ENCODE results near the gene XPNPEP1.

Gene XPNPEP1

DNA sequence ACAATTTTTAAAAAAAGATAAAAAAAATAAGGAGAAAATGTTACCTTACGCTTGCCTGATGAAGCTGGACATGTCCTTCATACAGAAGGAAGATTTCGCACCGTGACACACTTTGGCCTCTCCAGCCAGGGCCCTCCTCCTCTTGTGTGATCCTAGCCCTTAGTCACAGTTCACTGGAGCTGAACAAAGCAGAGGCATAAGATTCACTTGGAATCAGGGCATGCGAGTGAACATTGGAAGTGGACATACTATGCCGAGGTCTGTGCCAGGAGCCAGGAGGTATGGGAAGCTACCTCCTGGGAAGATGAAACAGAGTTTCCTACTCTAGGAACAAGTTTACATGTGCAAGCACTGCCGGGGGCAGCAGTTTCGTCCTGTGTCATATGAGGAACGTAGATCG, 91.5 kb downstream of the XPNPEP1 start:
- Histone ChIP-seq H3K27me3 (no peaks in the 10 kb centered on the region), H4K20me1 (no peaks in the 10 kb centered on the region), H3K9ac (no peak overlapping the region), H3K36me3 (no peaks in the 10 kb centered on the region), H3K27ac (no peak overlapping the region), H3K4me3 (no peak overlapping the region), H3K4me1 (no peaks in the 10 kb centered on the region), H3K4me2 (no peak overlapping the region), H3K9me3 (replicated peaks in 1 of 11) (peaks cover 0 to 19% (median 11%) of the 10 kb centered on the region in 11 experiments; a peak in 14 of 22 replicates)
- TF ChIP-seq Cebpa-rat (IDR thresholded peaks at IDR 0.05), result no peak

DNA sequence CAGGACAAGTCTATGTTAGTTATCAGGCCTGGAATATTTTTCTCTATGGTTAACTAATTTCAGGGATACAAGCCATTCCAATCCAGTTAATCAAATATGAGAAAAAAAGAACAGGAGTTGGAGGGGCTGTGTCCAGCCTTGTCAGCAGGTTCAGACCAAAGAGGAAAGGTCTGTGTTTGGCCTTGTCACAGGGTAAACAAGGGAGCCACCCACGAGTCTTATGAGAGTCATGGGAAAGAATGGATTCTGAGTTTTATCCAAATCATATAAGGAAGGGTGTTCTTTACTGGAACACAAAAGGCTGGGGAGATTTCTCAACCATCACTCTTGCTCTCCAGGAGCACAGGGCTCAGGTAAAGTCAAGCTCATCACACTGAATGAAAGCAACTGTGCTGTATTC, 99.1 kb downstream of the XPNPEP1 start:
- TF ChIP-seq Cebpa-rat (IDR thresholded peaks at IDR 0.05), result no peak
- no peaks in the 10 kb centered on the region for H3K27me3 ChIP-seq
- H3K27ac ChIP-seq, result no peak overlapping the region
- H3K4me1 ChIP-seq, result no peaks in the 10 kb centered on the region
- H3K36me3 ChIP-seq, result no peaks in the 10 kb centered on the region
- H3K4me2 ChIP-seq, result no peak overlapping the region
- no peaks in the 10 kb centered on the region for H4K20me1 ChIP-seq
- no peaks in the 10 kb centered on the region for H3K9me3 ChIP-seq (replicated peaks in 1 of 11)
- H3K4me3 ChIP-seq, result no peak overlapping the region
- no peak overlapping the region for H3K9ac ChIP-seq

DNA sequence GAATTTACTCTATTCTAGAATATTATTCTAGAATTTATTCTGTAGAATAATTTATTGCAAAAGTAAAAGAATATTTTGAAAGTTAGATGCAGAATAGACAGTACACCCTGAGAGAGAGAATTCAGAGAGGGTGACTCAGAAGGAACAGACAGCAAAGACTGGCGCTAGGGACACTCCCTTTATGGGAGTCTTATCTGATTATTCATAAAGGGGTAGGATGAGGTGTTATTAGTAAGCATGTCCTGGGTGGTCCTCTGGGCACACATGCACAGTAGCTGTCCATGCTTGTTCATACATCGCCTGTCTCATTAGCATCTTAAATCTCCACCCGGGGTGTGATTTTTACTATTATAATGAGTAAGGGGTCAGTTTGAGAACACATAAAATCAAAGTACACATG, 100.1 kb downstream of the XPNPEP1 start:
- no peak overlapping the region for H3K9ac ChIP-seq
- no peak overlapping the region for H3K4me3 ChIP-seq
- no peaks in the 10 kb centered on the region for H3K36me3 ChIP-seq
- no peak overlapping the region for H3K27ac ChIP-seq
- H4K20me1 ChIP-seq, result no peaks in the 10 kb centered on the region
- no peak overlapping the region for H3K4me2 ChIP-seq
- no peak for TF ChIP-seq Cebpa-rat (IDR thresholded peaks at IDR 0.05)
- H3K27me3 ChIP-seq, result no peaks in the 10 kb centered on the region
- no peaks in the 10 kb centered on the region for H3K9me3 ChIP-seq (replicated peaks in 1 of 11)
- H3K4me1 ChIP-seq, result no peaks in the 10 kb centered on the region

DNA sequence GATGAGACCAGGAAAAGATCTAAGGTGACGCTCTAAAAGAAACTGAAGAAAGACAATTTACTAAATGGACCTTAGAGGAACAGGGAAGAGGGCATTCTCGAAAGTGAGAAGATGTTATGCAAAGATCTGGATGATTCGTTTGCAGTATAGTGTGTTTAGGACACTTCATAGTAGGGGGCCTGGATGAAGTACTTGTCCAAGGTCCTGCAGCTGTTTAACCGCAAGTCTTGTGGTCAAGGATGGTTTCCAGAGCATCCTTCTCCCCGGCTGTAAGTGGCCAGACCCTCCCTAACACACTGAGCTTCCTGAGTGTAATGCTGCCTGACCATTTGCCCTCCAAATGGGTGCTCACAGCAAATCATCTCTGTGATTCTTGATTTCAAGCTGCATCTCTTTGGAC, 101.6 kb downstream of the XPNPEP1 start:
- TF ChIP-seq Cebpa-rat (IDR thresholded peaks at IDR 0.05), result no peak
- no peaks in the 10 kb centered on the region for H3K27me3 ChIP-seq

DNA sequence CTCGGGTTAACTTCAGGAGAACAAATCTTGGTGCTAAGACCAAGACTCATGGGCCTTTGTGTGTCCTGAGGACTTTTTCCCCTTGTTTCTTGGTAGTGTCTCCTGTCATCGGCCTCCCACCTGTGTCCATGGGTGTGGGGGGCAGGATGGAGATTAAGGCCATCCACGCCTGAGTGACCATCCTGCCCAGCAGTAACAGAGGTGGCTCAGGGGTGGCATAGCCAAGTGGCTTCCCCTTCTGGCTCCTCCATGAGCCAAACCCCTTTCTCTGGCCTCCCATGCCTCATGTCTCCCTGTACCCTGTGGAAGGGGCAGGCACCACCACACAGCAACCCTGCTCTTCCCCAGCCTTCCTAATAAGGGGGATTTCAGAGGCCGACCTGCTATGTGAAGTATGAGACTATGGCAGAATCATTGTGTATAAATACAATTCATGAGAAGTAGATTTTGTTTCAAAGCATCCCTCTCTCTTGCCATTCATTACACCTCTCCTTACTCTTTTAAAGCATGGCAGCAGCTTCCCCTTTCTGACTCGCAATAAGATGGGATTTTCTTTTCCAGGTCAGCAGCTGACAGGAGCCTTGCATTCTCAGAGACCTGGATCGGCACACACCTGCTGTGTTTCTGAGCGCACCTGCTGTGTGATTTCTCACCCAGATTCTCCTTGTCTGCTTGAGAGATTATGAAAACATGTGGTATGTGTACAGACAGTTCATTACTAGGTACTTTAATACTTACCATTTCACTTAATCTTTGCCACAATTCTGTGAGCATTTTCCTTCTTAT, 102.5 kb downstream of the XPNPEP1 start:
- Histone ChIP-seq H3K4me2 (no peak overlapping the region), H3K9me3 (replicated peaks in 1 of 11) (no peaks in the 10 kb centered on the region), H3K9ac (no peak overlapping the region), H3K27me3 (no peaks in the 10 kb centered on the region), H4K20me1 (no peaks in the 10 kb centered on the region), H3K4me1 (no peaks in the 10 kb centered on the region), H3K36me3 (no peaks in the 10 kb centered on the region), H3K27ac (no peak overlapping the region), H3K4me3 (no peak overlapping the region)
- no peak for TF ChIP-seq Cebpa-rat (IDR thresholded peaks at IDR 0.05)

More for the DNA sequence above, 101.6 kb downstream of the XPNPEP1 start:
- Histone ChIP-seq H3K9me3 (replicated peaks in 1 of 11) (no peaks in the 10 kb centered on the region), H3K4me2 (no peak overlapping the region), H4K20me1 (no peaks in the 10 kb centered on the region), H3K27ac (no peak overlapping the region), H3K36me3 (no peaks in the 10 kb centered on the region), H3K4me1 (no peaks in the 10 kb centered on the region), H3K9ac (no peak overlapping the region), H3K4me3 (no peak overlapping the region)

DNA sequence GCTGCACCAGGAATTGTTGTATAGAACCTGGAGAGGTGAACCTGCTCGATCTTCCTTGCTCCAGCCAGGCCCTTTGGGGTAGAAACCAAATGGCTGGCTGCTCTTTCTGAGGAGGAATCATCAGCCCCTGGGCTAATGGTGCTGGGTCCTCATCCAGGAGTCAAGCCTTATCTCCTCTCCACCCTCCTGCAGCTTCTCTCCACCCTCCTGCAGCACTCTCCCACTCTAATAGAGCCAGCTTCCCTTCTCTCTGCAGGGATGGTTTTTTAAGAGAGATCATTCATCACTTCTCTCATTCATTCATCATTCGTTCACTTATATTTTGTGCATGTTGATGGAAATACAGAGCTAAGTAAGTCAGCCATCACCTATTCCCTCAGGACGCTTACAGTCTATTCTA, 103.5 kb downstream of the XPNPEP1 start:
- Histone ChIP-seq H3K4me3 (no peak overlapping the region), H3K4me1 (no peaks in the 10 kb centered on the region), H3K4me2 (no peak overlapping the region), H3K9ac (no peak overlapping the region), H3K27me3 (no peaks in the 10 kb centered on the region), H3K27ac (no peak overlapping the region), H4K20me1 (no peaks in the 10 kb centered on the region), H3K9me3 (replicated peaks in 1 of 11) (no peaks in the 10 kb centered on the region), H3K36me3 (no peaks in the 10 kb centered on the region)
- no peak for TF ChIP-seq Cebpa-rat (IDR thresholded peaks at IDR 0.05)
